Caco-2 (cell line): ENCODE results near the gene RPN1. TPM values are rescaled to one million over a fixed set of nuclear protein-coding genes. Genes with fewer than 3 reads are reported as not detected.

ENCODE experiments used
- BruUV-seq: library from RNA; stranded (reverse); fragments of 400-500 nt; replicated peaks from 2 replicates; lab custom pipeline; 2021; lab: Mats Ljungman, UMichigan
- CTCF ChIA-PET: fragments of 300-600 bp; sonication (Branson Sonifier 250); formaldehyde crosslinking; loops from one replicate; lab custom pipeline; 2022; ENCODE audit warnings: antibody characterized with exemption; lab: Charles Lee
- POLR2A ChIA-PET: fragments of 300-600 bp; sonication (Branson Sonifier 250); formaldehyde crosslinking; loops from one replicate; lab custom pipeline; 2022; ENCODE audit warnings: antibody characterized with exemption; lab: Charles Lee
- DNase-seq, 2 experiments: peaks; one replicate each; pipeline versions ENCODE4 v3.0.0 to v3.0.0-alpha.2; 2020 to 2022
- H3K27me3 ChIP-seq: replicated peaks from 2 replicates; pipeline ENCODE4 v1.6.0; 2011; ENCODE audit warnings: low read length; ENCODE audit not compliant: control insufficient read depth, insufficient read depth
- H3K36me3 ChIP-seq: 2 replicates; pipeline ENCODE4 v1.5.1; 2011; ENCODE audit warnings: low read length; ENCODE audit not compliant: control insufficient read depth, insufficient read depth
- H3K4me1 ChIP-seq: fragments of 250-450 bp; sonication (Bioruptor Pico); 2 replicates; pipeline ENCODE4 v1.5.1; 2020; ENCODE audit warnings: mild to moderate bottlenecking
- H3K4me3 ChIP-seq: 2 replicates; pipeline ENCODE4 v1.5.1; 2011; ENCODE audit warnings: low read depth, mild to moderate bottlenecking, control low read depth, low read length
- H3K9me3 ChIP-seq: fragments of 250-450 bp; sonication (Bioruptor Pico); 2 replicates; pipeline ENCODE4 v1.5.1; 2020; ENCODE audit warnings: mild to moderate bottlenecking, moderate library complexity
- H3K27ac Mint-ChIP-seq: one replicate; pipeline ENCODE4 v1.8.0; 2022; ENCODE audit warnings: mixed read lengths; ENCODE audit not compliant: unreplicated experiment
- H3K27me3 Mint-ChIP-seq: one replicate; pipeline ENCODE4 v1.8.0; 2022; ENCODE audit warnings: mixed read lengths; ENCODE audit not compliant: insufficient read depth, unreplicated experiment
- H3K36me3 Mint-ChIP-seq: one replicate; pipeline ENCODE4 v1.8.0; 2022; ENCODE audit warnings: mild to moderate bottlenecking, mixed read lengths; ENCODE audit not compliant: insufficient read depth, unreplicated experiment
- H3K4me1 Mint-ChIP-seq: one replicate; pipeline ENCODE4 v1.8.0; 2022; ENCODE audit warnings: low read depth, mixed read lengths; ENCODE audit not compliant: unreplicated experiment
- H3K4me3 Mint-ChIP-seq: one replicate; pipeline ENCODE4 v1.8.0; 2022; ENCODE audit warnings: mild to moderate bottlenecking, moderate library complexity, mixed read lengths; ENCODE audit not compliant: unreplicated experiment
- H3K9me3 Mint-ChIP-seq: one replicate; pipeline ENCODE4 v1.8.0; 2022; ENCODE audit warnings: mixed read lengths; ENCODE audit not compliant: unreplicated experiment
- CTCF ChIP-seq, 2 experiments: fragments of 200-600 bp in 1 of 2; IDR thresholded peaks; 1 replicate in 1 of 2; 2 replicates in 1 of 2; pipeline versions ENCODE4 v1.5.1 to v1.8.0; 2011 to 2022; ENCODE audit warnings: antibody characterized with exemption in 1 of 2, control low read depth in 1 of 2, inconsistent platforms in 1 of 2, low read depth in 1 of 2, low read length in 1 of 2, mild to moderate bottlenecking in 1 of 2, moderate library complexity in 1 of 2; ENCODE audit not compliant: insufficient read depth in 1 of 2, severe bottlenecking in 1 of 2, unreplicated experiment in 1 of 2
- intact Hi-C: fragments of 100-400 bp; cut with micrococcal nuclease; formaldehyde crosslinking; loops from one replicate; pipeline ENCODE4 v1.10.0; 2022; ENCODE audit not compliant: unreplicated experiment
- total RNA-seq: library from RNA; stranded (reverse); gene quantifications from 2 replicates; pipeline ENCODE4 v1.2.3, GENCODE V29; 2022

Gene RPN1
- total RNA-seq, 1 experiment from 2014 or later: 282 TPM

- no peaks in the 10 kb centered on the region for H3K27me3 Mint-ChIP-seq
- no peak for DNase-seq
- ChIA-PET CTCF (interaction anchor here (1.2 kb wide), 2 partner anchors 31 kb away, joined by 3 read pairs; no protein-coding TSS in a partner anchor), POLR2A (interaction anchor here (2.5 kb wide), 1 partner anchor 32 kb away, joined by 14 read pairs; no protein-coding TSS in a partner anchor)
- intact Hi-C loops: no loop called here
- no peak overlapping the region for H3K27ac Mint-ChIP-seq
- peak overlapping the region; percentile 81 for H3K4me3 Mint-ChIP-seq
- Histone ChIP-seq H3K27me3 (no peaks in the 10 kb centered on the region), H3K36me3 (no peaks in the 10 kb centered on the region), H3K4me3 (peak overlapping the region; percentile 100), H3K9me3 (0 out of 2 replicates have a peak, but pooled peaks cover 5% of the 10 kb centered on the region), H3K4me1 (no peaks in the 10 kb centered on the region)
- H3K9me3 Mint-ChIP-seq: no peaks in the 10 kb centered on the region
- TSS peak; percentile 46 for BruUV-seq
- H3K4me1 Mint-ChIP-seq: no peaks in the 10 kb centered on the region
- H3K36me3 Mint-ChIP-seq: peaks cover 38% of the 10 kb centered on the region
- no peak for TF ChIP-seq CTCF (IDR thresholded peaks at IDR 0.05; ENCODE audit: insufficient read depth in 1 of 2, low read depth in 1 of 2, low read length in 1 of 2, severe bottlenecking in 1 of 2, unreplicated experiment in 1 of 2)
These were observed 1.5 kb downstream of the RPN1 start for GRCh38 chr3:128648940-128649663.

GRCh38 chr3:128648402-128648801, 2.2 kb downstream of the RPN1 start:
- no peak for DNase-seq
- no peak overlapping the region for H3K27ac Mint-ChIP-seq
- no TSS peak for BruUV-seq
- peaks cover 45% of the 10 kb centered on the region for H3K36me3 Mint-ChIP-seq
- Histone ChIP-seq H3K4me3 (no peak overlapping the region), H3K27me3 (no peaks in the 10 kb centered on the region), H3K36me3 (no peaks in the 10 kb centered on the region), H3K9me3 (0 out of 2 replicates have a peak, but pooled peaks cover 5% of the 10 kb centered on the region), H3K4me1 (no peaks in the 10 kb centered on the region)
- intact Hi-C loops: no loop called here
- TF ChIP-seq CTCF (IDR thresholded peaks at IDR 0.05; ENCODE audit: insufficient read depth in 1 of 2, low read depth in 1 of 2, low read length in 1 of 2, severe bottlenecking in 1 of 2, unreplicated experiment in 1 of 2): no peak
- no peaks in the 10 kb centered on the region for H3K27me3 Mint-ChIP-seq
- peak overlapping the region; percentile 81 for H3K4me3 Mint-ChIP-seq
- H3K9me3 Mint-ChIP-seq: no peaks in the 10 kb centered on the region
- ChIA-PET POLR2A (no interaction called here), CTCF (no interaction called here)
- H3K4me1 Mint-ChIP-seq: no peaks in the 10 kb centered on the region

- Histone ChIP-seq H3K27me3 (no peaks in the 10 kb centered on the region), H3K9me3 (0 out of 2 replicates have a peak, but pooled peaks cover 5% of the 10 kb centered on the region), H3K4me3 (no peak overlapping the region), H3K4me1 (no peaks in the 10 kb centered on the region), H3K36me3 (no peaks in the 10 kb centered on the region)
- BruUV-seq: no TSS peak
- no peak for DNase-seq
- POLR2A ChIA-PET: no interaction called here
- Mint-ChIP-seq H3K4me3 (no peak overlapping the region), H3K9me3 (no peaks in the 10 kb centered on the region), H3K36me3 (peaks cover 56% of the 10 kb centered on the region), H3K4me1 (no peaks in the 10 kb centered on the region), H3K27ac (no peak overlapping the region), H3K27me3 (no peaks in the 10 kb centered on the region)
- CTCF ChIA-PET: no interaction called here
- intact Hi-C loops: no loop called here
- TF ChIP-seq CTCF (IDR thresholded peaks at IDR 0.05; ENCODE audit: insufficient read depth in 1 of 2, low read depth in 1 of 2, low read length in 1 of 2, severe bottlenecking in 1 of 2, unreplicated experiment in 1 of 2): no peak
These were observed 3.3 kb downstream of the RPN1 start for GRCh38 chr3:128647307-128647706.
